HG03097 (cell line): ENCODE results near the gene FCN2.

Source experiments
- ATAC-seq: cut with Tn5 transposase; IDR thresholded peaks from one replicate; pipeline ENCODE4 v1.9.1; 2021; ENCODE audit not compliant: unreplicated experiment, low FRiP score

Gene FCN2

GRCh38 chr9:134867917-134868750, 12.5 kb upstream of the FCN2 start:
- ATAC-seq: no peak

GRCh38 chr9:134868751-134869553, 11.7 kb upstream of the FCN2 start:
- ATAC-seq: no peak

DNA sequence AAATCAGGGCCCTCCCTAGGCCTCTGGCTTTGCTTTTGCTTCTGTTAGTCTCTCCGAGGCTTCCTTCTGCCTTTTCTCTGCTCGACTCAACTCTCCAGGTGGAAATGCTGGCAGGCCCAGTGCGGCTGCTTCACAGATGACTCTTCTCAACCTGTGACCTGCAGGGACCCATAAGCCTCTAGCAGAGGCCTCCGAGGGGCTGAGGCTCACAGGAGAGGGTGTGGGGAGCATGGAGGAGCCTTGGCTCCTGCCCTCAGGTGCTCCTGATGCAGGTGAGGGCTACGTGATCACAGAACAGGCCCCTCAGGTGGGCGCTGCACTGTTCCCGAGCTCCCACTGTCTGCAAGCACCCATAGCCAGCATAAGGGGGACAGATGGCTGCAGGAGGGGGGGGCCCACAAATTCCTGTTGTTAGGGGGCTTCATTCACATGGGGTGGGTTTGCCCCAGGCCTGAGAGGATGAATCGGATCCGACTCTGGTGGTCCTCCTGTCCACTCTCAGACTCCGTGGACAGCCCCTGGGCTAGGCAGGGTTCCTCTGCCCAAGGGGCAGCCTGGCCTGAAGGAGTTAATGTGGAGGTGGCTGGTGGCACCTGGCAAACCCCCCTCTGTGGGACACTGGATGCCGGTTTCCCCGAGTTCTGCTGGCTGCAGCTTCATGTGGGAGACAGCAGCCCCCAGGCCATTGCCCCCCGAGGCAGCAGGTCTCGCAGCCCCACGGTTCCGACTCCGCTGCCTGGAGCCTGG, 10.9 kb upstream of the FCN2 start:
- no peak for ATAC-seq

GRCh38 chr9:134870301-134870694, 10.3 kb upstream of the FCN2 start:
- no peak for ATAC-seq

- ATAC-seq: no peak
Observed at GRCh38 chr9:134870746-134871662, 9.6 kb upstream of the FCN2 start.

DNA sequence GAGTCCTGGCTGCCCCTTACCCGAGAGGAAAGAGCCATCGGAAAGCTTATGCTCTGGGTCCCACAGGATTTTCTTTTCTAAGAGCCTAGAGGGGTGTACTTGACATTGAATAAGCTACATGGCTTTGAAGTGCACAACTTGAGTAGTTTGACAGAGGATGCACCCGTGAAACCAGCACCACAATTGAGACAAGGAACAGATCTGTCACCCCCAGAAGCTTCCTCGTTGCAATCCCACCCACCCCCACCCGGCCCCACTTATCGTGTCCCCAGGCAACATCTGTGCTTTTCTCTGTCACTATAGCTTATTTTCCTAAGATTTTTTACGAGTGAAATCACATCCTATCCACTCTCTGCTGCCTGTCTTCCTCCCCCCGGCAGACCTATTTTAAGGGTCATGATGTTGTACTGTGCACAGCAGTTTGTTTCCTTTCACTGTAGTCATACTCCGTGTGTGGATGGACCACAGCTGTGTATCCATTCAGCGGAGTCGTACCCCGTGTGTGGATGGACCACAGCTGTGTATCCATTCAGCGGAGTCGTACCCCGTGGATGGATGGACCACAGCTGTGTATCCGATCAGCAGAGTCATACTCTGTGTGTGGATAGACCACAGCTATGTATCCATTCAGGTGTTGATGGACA, 8.8 kb upstream of the FCN2 start:
- ATAC-seq: no peak

- ATAC-seq: no peak
Observed at GRCh38 chr9:134872482-134873231, 8.0 kb upstream of the FCN2 start.

- ATAC-seq: no peak
Observed at GRCh38 chr9:134875371-134875770, 5.2 kb upstream of the FCN2 start.

GRCh38 chr9:134877541-134877940, 3.1 kb upstream of the FCN2 start:
- ATAC-seq: no peak

DNA sequence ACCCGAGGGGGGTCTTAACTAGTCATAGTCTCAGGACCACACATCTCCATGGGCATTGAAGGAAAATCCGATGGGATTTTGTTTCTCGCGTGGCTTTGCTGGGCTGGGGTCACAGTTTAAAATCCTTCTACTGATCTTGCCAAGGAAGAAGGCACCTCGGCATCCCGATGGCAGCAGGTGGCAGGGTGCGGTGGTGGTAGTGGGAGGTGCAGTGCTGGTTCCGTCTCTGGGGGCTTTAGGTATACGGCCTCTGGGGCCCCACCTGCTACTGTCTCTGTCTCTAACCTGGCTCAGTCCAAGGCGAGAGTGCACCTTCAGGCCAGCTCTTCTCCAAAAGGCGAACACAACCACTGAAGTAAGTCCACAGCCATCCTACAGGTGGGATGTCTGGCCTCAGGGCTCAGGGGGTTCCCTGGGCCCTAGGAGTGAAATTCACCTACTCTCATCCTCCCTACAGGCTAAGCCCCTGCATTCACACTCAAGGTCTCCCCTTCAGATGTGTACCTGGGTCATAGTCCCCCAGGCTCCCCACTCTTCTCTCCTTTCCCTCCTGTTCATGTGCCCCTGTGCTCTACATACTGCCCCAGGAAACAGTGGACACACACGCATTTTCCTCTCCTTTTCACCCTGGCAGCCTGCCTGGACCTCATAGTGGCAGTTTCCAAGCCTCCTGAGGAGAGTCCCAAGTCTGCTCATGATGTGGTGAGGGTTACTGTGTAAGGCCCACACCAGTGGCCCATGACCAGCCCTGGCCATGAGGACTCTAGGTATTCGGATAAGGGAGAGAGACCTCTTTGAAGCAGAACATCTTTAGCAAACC, 736 bp upstream of the FCN2 start:
- no peak for ATAC-seq

GRCh38 chr9:134881313-134881670, 682 bp downstream of the FCN2 start:
- ATAC-seq: no peak

DNA sequence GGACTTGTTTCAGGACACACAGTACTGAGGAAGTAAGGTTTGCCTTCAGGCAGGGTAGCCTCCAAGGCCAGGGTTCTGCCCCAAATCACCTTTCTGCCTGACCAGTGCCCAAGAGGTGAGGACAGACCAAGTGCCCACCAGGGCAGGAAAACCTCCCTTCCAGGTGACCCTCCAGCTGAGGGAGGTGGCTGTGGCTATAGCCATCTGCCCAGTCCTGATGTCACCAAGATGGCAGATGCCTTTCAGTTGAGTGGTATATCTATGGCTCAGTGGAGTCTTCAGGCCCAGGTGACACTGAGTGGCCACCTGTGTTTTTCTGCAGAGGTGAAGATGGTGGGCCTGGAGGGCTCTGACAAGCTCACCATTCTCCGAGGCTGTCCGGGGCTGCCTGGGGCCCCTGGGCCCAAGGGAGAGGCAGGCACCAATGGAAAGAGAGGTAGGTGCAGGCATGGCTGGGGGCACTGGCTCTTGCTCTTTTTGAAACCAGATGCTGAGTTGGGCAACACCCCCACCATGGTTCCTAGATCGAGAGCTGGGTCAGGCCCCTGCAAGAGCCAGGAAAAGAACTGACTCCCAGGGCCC, 1.7 kb downstream of the FCN2 start:
- no peak for ATAC-seq

DNA sequence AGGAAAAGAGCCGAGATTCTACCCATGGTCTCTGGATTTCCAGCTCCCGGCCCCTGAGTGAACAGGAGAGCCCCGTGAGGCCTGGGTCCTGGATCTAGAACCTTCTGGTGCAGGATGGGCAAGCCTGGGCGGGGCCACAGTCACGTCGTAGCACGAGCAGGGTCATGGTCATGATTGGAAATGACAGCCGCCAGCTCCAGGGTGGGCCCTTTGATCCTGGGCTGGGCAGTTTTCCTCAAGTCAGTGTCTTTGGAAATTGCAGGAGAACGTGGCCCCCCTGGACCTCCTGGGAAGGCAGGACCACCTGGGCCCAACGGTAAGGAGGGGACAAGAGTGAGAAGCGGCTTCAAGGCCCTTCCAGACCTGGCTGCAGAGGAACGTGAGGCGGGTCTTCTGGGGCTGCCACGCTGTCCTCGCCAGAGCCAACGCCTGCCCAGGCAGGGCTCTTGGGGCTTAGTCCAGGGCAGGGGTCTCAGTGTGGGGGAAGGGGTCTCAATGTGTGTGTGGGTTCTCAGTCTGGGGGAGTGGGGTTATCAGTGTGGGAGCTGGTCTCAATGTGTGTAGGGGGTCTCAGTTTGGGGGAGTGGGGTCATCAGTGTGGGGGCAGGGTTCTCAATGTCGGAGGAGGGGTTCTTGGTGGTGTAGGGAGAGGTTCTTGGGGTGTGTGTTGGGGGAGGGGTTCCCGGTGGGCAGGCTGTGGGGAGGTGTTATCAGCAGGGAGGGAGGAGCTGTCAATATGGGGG, 2.6 kb downstream of the FCN2 start:
- ATAC-seq: no peak

GRCh38 chr9:134884492-134884891, 3.9 kb downstream of the FCN2 start:
- no peak for ATAC-seq

DNA sequence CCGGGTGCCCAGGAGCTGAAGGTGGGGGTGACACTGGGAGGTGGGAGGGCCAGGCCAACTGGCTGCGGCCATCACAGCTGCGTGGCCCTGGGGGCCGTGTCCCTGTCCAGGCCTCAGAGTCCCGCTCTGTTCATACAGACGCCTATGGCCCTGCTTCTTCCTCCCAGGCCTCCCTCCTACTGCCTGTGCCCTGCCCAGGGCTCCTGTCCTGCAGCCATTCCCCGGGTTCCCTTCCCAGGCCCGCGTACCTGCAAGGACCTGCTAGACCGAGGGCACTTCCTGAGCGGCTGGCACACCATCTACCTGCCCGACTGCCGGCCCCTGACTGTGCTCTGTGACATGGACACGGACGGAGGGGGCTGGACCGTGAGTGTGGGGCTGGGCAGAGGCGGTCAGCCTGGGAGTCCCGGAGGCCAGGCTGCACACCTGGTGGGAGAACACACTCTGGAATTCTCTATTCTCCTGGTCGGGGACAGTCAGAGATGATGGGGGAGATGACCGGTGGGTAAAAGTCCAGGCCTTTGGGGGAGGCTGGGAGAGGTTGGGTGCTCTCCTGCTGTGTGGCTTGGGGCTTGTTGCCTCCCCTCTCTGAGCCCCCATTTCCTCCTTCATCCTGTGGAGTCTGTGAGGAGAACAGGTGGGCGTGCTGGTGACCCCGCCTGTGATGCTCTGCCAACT, 4.5 kb downstream of the FCN2 start:
- ATAC-seq: no peak

GRCh38 chr9:134885679-134886412, 5.2 kb downstream of the FCN2 start:
- no peak for ATAC-seq
